ENCODE data around the gene THAP10. TPM values are rescaled to one million over a fixed set of nuclear protein-coding genes. Genes with fewer than 3 reads are reported as not detected.

THAP10 gene
- total RNA-seq, 1 donor from 2014 or later, result 0.79 TPM

GRCh38 chr15:70916531-70916930 lies 24.3 kb upstream of the THAP10 start:
- no peak overlapping the region for H3K4me3 ChIP-seq (ENCODE audit: low read depth, low read length)
- no peak for TF ChIP-seq CTCF (IDR thresholded peaks at IDR 0.05; ENCODE audit: insufficient read depth, low read length, severe bottlenecking)
- FAIRE-seq, result no peak
- DNase-seq (ENCODE audit: low read depth), result no peak
- H3K27me3 ChIP-seq (ENCODE audit: control insufficient read depth, insufficient read depth, low read length), result no peaks in the 10 kb centered on the region
- no peaks in the 10 kb centered on the region for H3K36me3 ChIP-seq (ENCODE audit: control insufficient read depth, insufficient read depth, low read length)

GRCh38 chr15:70912187-70912586 lies 20.0 kb upstream of the THAP10 start:
- DNase-seq (ENCODE audit: low read depth), result peak; percentile 72
- H3K4me3 ChIP-seq (ENCODE audit: low read depth, low read length), result no peak overlapping the region
- no peaks in the 10 kb centered on the region for H3K36me3 ChIP-seq (ENCODE audit: control insufficient read depth, insufficient read depth, low read length)
- H3K27me3 ChIP-seq (ENCODE audit: control insufficient read depth, insufficient read depth, low read length), result no peaks in the 10 kb centered on the region
- FAIRE-seq, result no peak
- TF ChIP-seq CTCF (IDR thresholded peaks at IDR 0.05; ENCODE audit: insufficient read depth, low read length, severe bottlenecking), result no peak

GRCh38 chr15:70910958-70911357 lies 18.7 kb upstream of the THAP10 start:
- no peak overlapping the region for H3K4me3 ChIP-seq (ENCODE audit: low read depth, low read length)
- no peak for DNase-seq (ENCODE audit: low read depth)
- no peak for FAIRE-seq
- no peaks in the 10 kb centered on the region for H3K36me3 ChIP-seq (ENCODE audit: control insufficient read depth, insufficient read depth, low read length)
- no peak for TF ChIP-seq CTCF (IDR thresholded peaks at IDR 0.05; ENCODE audit: insufficient read depth, low read length, severe bottlenecking)
- no peaks in the 10 kb centered on the region for H3K27me3 ChIP-seq (ENCODE audit: control insufficient read depth, insufficient read depth, low read length)

- no peak for TF ChIP-seq CTCF (IDR thresholded peaks at IDR 0.05; ENCODE audit: insufficient read depth, low read length, severe bottlenecking)
- peak; percentile 64 for FAIRE-seq
- Histone ChIP-seq H3K27me3 (ENCODE audit: control insufficient read depth, insufficient read depth, low read length) (no peaks in the 10 kb centered on the region), H3K36me3 (ENCODE audit: control insufficient read depth, insufficient read depth, low read length) (no peaks in the 10 kb centered on the region), H3K4me3 (ENCODE audit: low read depth, low read length) (no peak overlapping the region)
- DNase-seq (ENCODE audit: low read depth), result no peak
Observed at GRCh38 chr15:70907784-70908471, 15.7 kb upstream of the THAP10 start.

- Histone ChIP-seq H3K36me3 (ENCODE audit: control insufficient read depth, insufficient read depth, low read length) (no peaks in the 10 kb centered on the region), H3K27me3 (ENCODE audit: control insufficient read depth, insufficient read depth, low read length) (no peaks in the 10 kb centered on the region), H3K4me3 (ENCODE audit: low read depth, low read length) (no peak overlapping the region)
- DNase-seq (ENCODE audit: low read depth) (no peak), FAIRE-seq (no peak)
- no peak for TF ChIP-seq CTCF (IDR thresholded peaks at IDR 0.05; ENCODE audit: insufficient read depth, low read length, severe bottlenecking)
Observed at GRCh38 chr15:70906842-70907241, 14.6 kb upstream of the THAP10 start.

- FAIRE-seq (peak; percentile 95), DNase-seq (ENCODE audit: low read depth) (peak; percentile 97)
- Histone ChIP-seq H3K27me3 (ENCODE audit: control insufficient read depth, insufficient read depth, low read length) (no peaks in the 10 kb centered on the region), H3K4me3 (ENCODE audit: low read depth, low read length) (no peak overlapping the region), H3K36me3 (ENCODE audit: control insufficient read depth, insufficient read depth, low read length) (no peaks in the 10 kb centered on the region)
- no peak for TF ChIP-seq CTCF (IDR thresholded peaks at IDR 0.05; ENCODE audit: insufficient read depth, low read length, severe bottlenecking)
Observed at GRCh38 chr15:70902107-70902506, 9.9 kb upstream of the THAP10 start.
